H1 (cell line): ENCODE results near the gene BBC3. TPM values are rescaled to one million over a fixed set of nuclear protein-coding genes. Genes with fewer than 3 reads are reported as not detected.

Experiments used
- CTCF ChIA-PET: fragments of 300-600 bp; sonication (Branson Sonifier 250); formaldehyde crosslinking; loops from one replicate; lab custom pipeline; 2021; ENCODE audit not compliant: partially characterized antibody; lab: Charles Lee
- POLR2A ChIA-PET: fragments of 300-600 bp; sonication (Branson Sonifier 250); formaldehyde crosslinking; loops from one replicate; lab custom pipeline; 2021; ENCODE audit warnings: inconsistent platforms; ENCODE audit not compliant: partially characterized antibody; lab: Charles Lee
- DNase-seq, 2 experiments: peaks; one replicate each; pipeline versions ENCODE4 v3.0.0 to v3.0.0-alpha.2; 2010 to 2022; ENCODE audit warnings: low spot score in 2 of 2, low read depth in 1 of 2, mixed read lengths in 1 of 2
- FAIRE-seq: peaks from 2 replicates; lab custom pipeline; 2011; peaks lifted over from hg19 to GRCh38; lab: Jason Lieb, UNC
- H2AFZ ChIP-seq: 2 replicates; pipeline ENCODE4 v1.8.1; 2012; ENCODE audit warnings: low read length, inconsistent platforms
- H2AK5ac ChIP-seq: 2 replicates; pipeline ENCODE4 v1.6.1; 2013; ENCODE audit warnings: low read depth, low read length
- H2BK120ac ChIP-seq: replicated peaks from 2 replicates; pipeline ENCODE3; 2013; ENCODE audit warnings: low read depth, low read length, inconsistent platforms
- H2BK12ac ChIP-seq: 2 replicates; pipeline ENCODE4 v1.6.1; 2013; ENCODE audit warnings: low read depth, low read length
- H2BK15ac ChIP-seq: 2 replicates; pipeline ENCODE4 v1.6.1; 2013; ENCODE audit warnings: low read length
- H2BK20ac ChIP-seq: 2 replicates; pipeline ENCODE4 v1.6.1; 2013; ENCODE audit warnings: low read length
- H2BK5ac ChIP-seq: 2 replicates; pipeline ENCODE4 v1.6.1; 2013; ENCODE audit warnings: low read depth, low read length
- H3K14ac ChIP-seq: 2 replicates; pipeline ENCODE4 v1.6.1; 2013; ENCODE audit warnings: inconsistent platforms; ENCODE audit not compliant: insufficient read length
- H3K18ac ChIP-seq: 2 replicates; pipeline ENCODE4 v1.6.1; 2013; ENCODE audit warnings: low read length; ENCODE audit errors: extremely low read depth
- H3K23ac ChIP-seq: 2 replicates; pipeline ENCODE4 v1.6.1; 2013; ENCODE audit warnings: inconsistent platforms; ENCODE audit not compliant: insufficient read length
- H3K23me2 ChIP-seq: 2 replicates; pipeline ENCODE4 v1.6.1; 2013; ENCODE audit warnings: low read depth, low read length
- H3K27ac ChIP-seq: 2 replicates; pipeline ENCODE4 v1.6.1; 2011; ENCODE audit warnings: low read depth, low read length, inconsistent platforms
- H3K27me3 ChIP-seq, 4 experiments: replicated peaks in 1 of 4; 1 replicate in 1 of 4; 2 replicates in 3 of 4; pipeline versions ENCODE4 v1.6.1 to v1.8.1; 2011 to 2013; ENCODE audit warnings: low read length in 3 of 4, mild to moderate bottlenecking in 3 of 4, inconsistent platforms in 2 of 4, mixed read lengths in 2 of 4, moderate library complexity in 1 of 4; ENCODE audit not compliant: control insufficient read depth in 3 of 4, insufficient read depth in 3 of 4; ENCODE audit errors: extremely low read depth in 1 of 4
- H3K36me3 ChIP-seq, 4 experiments: 2 replicates each; pipeline versions ENCODE4 v1.6.1 to v1.8.1; 2011 to 2013; ENCODE audit warnings: mild to moderate bottlenecking in 4 of 4, low read length in 3 of 4, moderate library complexity in 2 of 4, control low read depth in 1 of 4, inconsistent platforms in 1 of 4; ENCODE audit not compliant: insufficient read depth in 4 of 4, control insufficient read depth in 2 of 4
- H3K4ac ChIP-seq: replicated peaks from 2 replicates; pipeline ENCODE3; 2013; ENCODE audit warnings: low read length, low read depth, mixed read lengths, inconsistent platforms; ENCODE audit not compliant: insufficient read length
- H3K4me1 ChIP-seq, 4 experiments: replicated peaks in 1 of 4; 1 replicate in 1 of 4; 2 replicates in 3 of 4; pipeline versions ENCODE4 v1.6.1 to v1.8.1; 2011 to 2013; ENCODE audit warnings: low read length in 3 of 4, inconsistent platforms in 2 of 4, mixed read lengths in 1 of 4; ENCODE audit not compliant: insufficient read depth in 4 of 4, control insufficient read depth in 3 of 4
- H3K4me2 ChIP-seq, 2 experiments: 2 replicates each; pipeline versions ENCODE4 v1.6.1 to v1.8.1; 2011 to 2013; ENCODE audit warnings: low read depth in 2 of 2, low read length in 2 of 2, control low read depth in 1 of 2, inconsistent platforms in 1 of 2, mild to moderate bottlenecking in 1 of 2; ENCODE audit not compliant: insufficient read depth in 1 of 2
- H3K4me3 ChIP-seq, 4 experiments: fragments of 200-600, 300-600 bp in 1 of 4; sonication (generic), shearing (Covaris generic), sonication (Bioruptor Twin) in 1 of 4; 2 replicates each; pipeline versions ENCODE4 v1.5.1 to v1.8.1; 2011 to 2016; ENCODE audit warnings: low read length in 4 of 4, low read depth in 3 of 4, control low read depth in 2 of 4, inconsistent platforms in 2 of 4, mild to moderate bottlenecking in 2 of 4, mixed read lengths in 1 of 4, moderate library complexity in 1 of 4; ENCODE audit not compliant: insufficient read depth in 2 of 4; ENCODE audit errors: extremely low read depth in 1 of 4
- H3K56ac ChIP-seq: replicated peaks from 2 replicates; pipeline ENCODE3; 2013; ENCODE audit warnings: low read depth, mild to moderate bottlenecking, mixed read lengths, low read length, inconsistent platforms; ENCODE audit not compliant: insufficient read length
- H3K79me1 ChIP-seq: 2 replicates; pipeline ENCODE4 v1.6.1; 2013; ENCODE audit warnings: low read depth, low read length, control low read depth
- H3K79me2 ChIP-seq, 2 experiments: 2 replicates each; pipeline versions ENCODE4 v1.6.1 to v1.8.1; 2012 to 2013; ENCODE audit warnings: low read length in 2 of 2, mild to moderate bottlenecking in 2 of 2, inconsistent platforms in 1 of 2; ENCODE audit not compliant: insufficient read depth in 2 of 2, control insufficient read depth in 1 of 2
- H3K9ac ChIP-seq, 4 experiments: replicated peaks in 1 of 4; 1 replicate in 1 of 4; 2 replicates in 3 of 4; pipeline versions ENCODE4 v1.6.1 to v1.8.1; 2011 to 2013; ENCODE audit warnings: low read depth in 3 of 4, low read length in 3 of 4, control low read depth in 2 of 4, mild to moderate bottlenecking in 2 of 4, moderate library complexity in 2 of 4, inconsistent platforms in 1 of 4; ENCODE audit errors: extremely low read depth in 1 of 4
- H3K9me3 ChIP-seq, 2 experiments: 2 replicates each; pipeline versions ENCODE4 v1.6.1 to v1.8.1; 2012 to 2013; ENCODE audit warnings: mild to moderate bottlenecking in 2 of 2, moderate library complexity in 2 of 2, control low read depth in 1 of 2, inconsistent platforms in 1 of 2, low read depth in 1 of 2, low read length in 1 of 2, mixed read lengths in 1 of 2; ENCODE audit not compliant: insufficient read depth in 2 of 2
- H4K20me1 ChIP-seq, 2 experiments: replicated peaks in 1 of 2; 2 replicates each; pipeline versions ENCODE3 to v1.8.1; 2011 to 2013; ENCODE audit warnings: inconsistent platforms in 2 of 2, low read length in 2 of 2, mild to moderate bottlenecking in 1 of 2; ENCODE audit not compliant: insufficient read depth in 2 of 2, control insufficient read depth in 1 of 2
- H4K5ac ChIP-seq: 2 replicates; pipeline ENCODE4 v1.6.1; 2013; ENCODE audit warnings: low read length, low read depth, mixed read lengths, inconsistent platforms; ENCODE audit not compliant: insufficient read length
- H4K8ac ChIP-seq: 2 replicates; pipeline ENCODE4 v1.8.0; 2013; ENCODE audit warnings: mild to moderate bottlenecking, moderate library complexity, low read length, inconsistent platforms; ENCODE audit not compliant: insufficient read depth; ENCODE audit errors: extremely low read depth
- H4K91ac ChIP-seq: replicated peaks from 2 replicates; pipeline ENCODE3; 2013; ENCODE audit warnings: low read length, mixed read lengths, inconsistent platforms; ENCODE audit not compliant: insufficient read length
- EZH2 ChIP-seq: fragments of 200-600 bp; sonication (generic); IDR thresholded peaks from 2 replicates; pipeline ENCODE4 v1.7.1; 2012; ENCODE audit warnings: low read depth, mild to moderate bottlenecking, moderate library complexity, low read length, inconsistent platforms; ENCODE audit not compliant: severe bottlenecking
- POLR2AphosphoS5 ChIP-seq: IDR thresholded peaks from 2 replicates; pipeline ENCODE4 v1.6.1; 2011; ENCODE audit warnings: low read depth, low read length
- RBBP5 ChIP-seq: IDR thresholded peaks from 2 replicates; pipeline ENCODE4 v1.7.1; 2012; ENCODE audit warnings: low read depth, mild to moderate bottlenecking, inconsistent platforms, low read length, moderate library complexity, borderline replicate concordance
- SIRT6 ChIP-seq: IDR thresholded peaks from one replicate; pipeline ENCODE4 v1.7.1; 2012; ENCODE audit warnings: low read length, inconsistent platforms
- TAF1 ChIP-seq: IDR thresholded peaks from 2 replicates; pipeline ENCODE4 v1.6.1; 2011; ENCODE audit warnings: mild to moderate bottlenecking, low read depth, low read length
- USF2 ChIP-seq: IDR thresholded peaks from 2 replicates; pipeline ENCODE4 v1.6.1; 2011; ENCODE audit warnings: low read length, improper control_type of control experiment
- WGBS, 2 experiments: shearing (Covaris generic) in 1 of 2; methylation state at CpG; one replicate each; pipeline versions ENCODE4 v1.1.6 to v1.1.7; 2013 to 2015; ENCODE audit warnings: low lambda C conversion rate in 2 of 2, mixed read lengths in 2 of 2, inconsistent platforms in 1 of 2, low coverage in 1 of 2, missing lambda C conversion rate in 1 of 2; ENCODE audit not compliant: insufficient replicate concordance in 2 of 2, insufficient coverage in 1 of 2, insufficient read length in 1 of 2; ENCODE audit errors: extremely low coverage in 1 of 2, missing lambda C conversion rate in 1 of 2; 5-methylcytosine and 5-hydroxymethylcytosine counted together
- polyA plus RNA-seq, 7 experiments: library from polyadenylated mRNA; depleted of rRNA in 3 of 7; stranded (reverse) in 5 of 7; unstranded in 2 of 7; fragments of >200 nt in 5 of 7; fragments of 200-250 nt in 2 of 7; gene quantifications; 1 replicate in 5 of 7; 2 replicates in 1 of 7; 4 replicates in 1 of 7; pipeline versions ENCODE4 v1.2.1 to v1.2.3, GENCODE V29; 2011 to 2013; ENCODE audit warnings: missing spikeins in 2 of 7, mixed read lengths in 2 of 7
- total RNA-seq: library from RNA; stranded (reverse); fragmentation: NEBNext Ultra II Directional; extraction: Animal tissue kit (Norgen Biotek cat#: 25700); gene quantifications from 2 replicates; pipeline ENCODE4 v1.2.1, GENCODE V29; 2021

BBC3 gene
- total and polyA plus RNA-seq, 2 of the 8 experiments (the other 6 are each of a cell fraction or from before 2014, with no cell fraction given): 13.2 to 21.6 TPM

DNA sequence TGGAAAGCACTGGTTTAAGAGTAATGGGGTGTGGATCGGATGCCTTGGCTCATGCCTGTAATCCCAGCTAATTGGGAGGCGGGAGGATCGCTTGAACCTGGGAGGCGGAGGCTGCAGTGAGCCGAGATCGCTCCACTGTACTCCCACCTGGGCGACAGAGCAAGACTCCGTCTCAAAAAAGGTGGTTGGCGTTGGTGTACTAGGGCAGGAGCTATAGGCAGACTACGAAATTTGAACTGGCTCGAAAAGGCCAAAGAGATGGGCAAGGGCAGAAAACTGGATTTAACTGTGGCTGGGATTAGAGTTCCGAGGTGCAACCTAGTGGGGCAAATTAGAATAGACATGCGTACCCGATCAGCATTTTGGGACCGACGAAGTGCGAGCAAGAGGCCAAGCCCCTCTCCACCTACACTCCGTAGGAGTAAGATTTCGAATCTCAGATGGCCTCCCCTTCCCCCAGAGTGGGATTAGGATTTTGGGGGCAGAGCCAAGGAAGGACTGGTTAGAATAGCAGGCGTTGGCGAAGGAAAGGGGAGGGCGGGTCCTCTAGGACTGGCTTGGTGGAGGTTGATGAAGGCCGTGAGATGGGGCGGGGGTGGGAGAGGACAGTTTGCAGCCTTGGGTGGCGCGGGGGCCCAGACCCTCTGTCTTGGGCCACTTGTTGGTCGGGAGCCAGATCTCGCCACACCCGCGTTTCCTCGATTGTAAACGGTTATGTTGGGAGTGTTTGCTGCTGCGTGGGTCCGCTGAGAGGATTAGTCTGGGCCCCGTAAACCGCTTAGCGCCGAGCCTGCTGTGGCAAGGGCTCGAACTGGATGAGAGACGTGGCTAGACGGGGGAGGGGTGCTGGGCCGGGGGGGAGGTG is 41.7 kb upstream of the BBC3 start:
- H2BK12ac ChIP-seq: peak overlapping the region; percentile 33; the same call in 1 of the 2 replicates
- peaks cover 0 to 19% (median 8%) of the 10 kb centered on the region in 4 experiments; a peak in 6 of 7 replicates for H3K4me1 ChIP-seq
- no peaks in the 10 kb centered on the region; the same call in 1 of the 2 replicates for H3K79me1 ChIP-seq
- no peaks in the 10 kb centered on the region for H3K9me3 ChIP-seq
- peaks cover 0 to 9% (median 2%) of the 10 kb centered on the region in 4 experiments; a peak in 3 of 8 replicates for H3K36me3 ChIP-seq
- H3K79me2 ChIP-seq: no peaks in the 10 kb centered on the region
- H3K56ac ChIP-seq: peak overlapping the region; percentile 86
- H3K4me3 ChIP-seq: peak overlapping the region; percentile 70 to 84 (median 78)
- H3K18ac ChIP-seq: peak overlapping the region; percentile 80; the same call in 1 of the 2 replicates
- H2BK120ac ChIP-seq: no peak overlapping the region
- H4K5ac ChIP-seq: peak overlapping the region; percentile 26
- TF ChIP-seq TAF1: 0 out of 2 replicates have a peak, but pooled peaks have one; percentile 8
- no peak for TF ChIP-seq USF2
- no peak for TF ChIP-seq SIRT6
- TF ChIP-seq EZH2: no peak
- 0 out of 2 replicates have a peak, but pooled peaks have one; percentile 9 for TF ChIP-seq RBBP5
- no peak for TF ChIP-seq POLR2AphosphoS5
- DNase-seq: peak in 1 of 2 experiments; percentile 64
- no peak overlapping the region for H2AFZ ChIP-seq
- no peak overlapping the region for H3K23ac ChIP-seq
- H4K91ac ChIP-seq: peak overlapping the region; percentile 69
- no peak overlapping the region for H2BK20ac ChIP-seq
- 19% methylated on average over 38 of the region's 42 CpGs; no CpG with 5 or more reads in 1 of the 2 experiments for WGBS, 2 experiments
- H2BK5ac ChIP-seq: peak overlapping the region; percentile 79; the same call in 1 of the 2 replicates
- H4K8ac ChIP-seq: peak overlapping the region; percentile 81
- no peak overlapping the region for H2AK5ac ChIP-seq
- 0 out of 2 replicates have a peak overlapping the region, but pooled peaks have one; percentile 61 for H2BK15ac ChIP-seq
- peaks cover 25% of the 10 kb centered on the region for H3K23me2 ChIP-seq
- H3K27me3 ChIP-seq: peaks cover 0 to 10% (median 6%) of the 10 kb centered on the region in 4 experiments; a peak in 5 of 7 replicates
- ChIA-PET POLR2A (interaction anchor here (0.6 to 6.2 kb wide), 9 partner anchors 12 to 435 kb away, joined by 3 to 49 read pairs (median 3); partner anchors contain the start of genes CCDC9 and ZC3H4), CTCF (interaction anchor here (0.9 to 1.7 kb wide), 4 partner anchors 11 to 155 kb away, joined by 4 to 6 read pairs (median 4); partner anchors contain the start of gene CCDC9)
- H4K20me1 ChIP-seq: peaks cover 0 to 15% of the 10 kb centered on the region in 2 experiments
- H3K9ac ChIP-seq: peak overlapping the region in 3 of 4 experiments; percentile 36 to 84 (median 81); a peak in 6 of 7 replicates
- H3K27ac ChIP-seq: peak overlapping the region; percentile 92
- peak overlapping the region; percentile 19 for H3K4ac ChIP-seq
- no peak overlapping the region for H3K14ac ChIP-seq
- H3K4me2 ChIP-seq: peak overlapping the region; percentile 82 to 86
- FAIRE-seq: no peak
